ENCODE data around the gene REPIN1. TPM values are rescaled to one million over a fixed set of nuclear protein-coding genes. Genes with fewer than 3 reads are reported as not detected.

The REPIN1 gene
- total and polyA plus RNA-seq, 10 donors = 47.9 to 126 (median 111) TPM

DNA sequence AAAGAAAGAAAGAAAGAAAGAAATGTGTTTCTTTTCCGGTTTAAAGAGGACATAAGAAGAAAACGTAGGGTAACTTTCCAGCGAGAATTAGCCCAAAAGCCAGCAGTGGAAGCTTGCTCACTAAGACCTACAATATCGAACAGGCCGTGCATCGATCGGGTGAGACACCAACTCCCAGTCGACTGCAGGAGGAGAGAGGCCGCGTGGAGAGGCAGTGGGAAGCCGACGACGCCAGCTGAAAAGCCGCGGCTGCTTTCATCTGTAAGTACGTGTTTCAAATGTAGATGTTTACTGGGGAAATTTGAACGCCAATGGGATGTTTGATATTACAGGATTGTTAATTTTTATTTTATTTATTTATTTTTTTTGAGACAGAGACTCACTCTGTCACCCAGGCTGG, 53.2 kb downstream of the REPIN1 start:
- TF ChIP-seq, protein P1, sequence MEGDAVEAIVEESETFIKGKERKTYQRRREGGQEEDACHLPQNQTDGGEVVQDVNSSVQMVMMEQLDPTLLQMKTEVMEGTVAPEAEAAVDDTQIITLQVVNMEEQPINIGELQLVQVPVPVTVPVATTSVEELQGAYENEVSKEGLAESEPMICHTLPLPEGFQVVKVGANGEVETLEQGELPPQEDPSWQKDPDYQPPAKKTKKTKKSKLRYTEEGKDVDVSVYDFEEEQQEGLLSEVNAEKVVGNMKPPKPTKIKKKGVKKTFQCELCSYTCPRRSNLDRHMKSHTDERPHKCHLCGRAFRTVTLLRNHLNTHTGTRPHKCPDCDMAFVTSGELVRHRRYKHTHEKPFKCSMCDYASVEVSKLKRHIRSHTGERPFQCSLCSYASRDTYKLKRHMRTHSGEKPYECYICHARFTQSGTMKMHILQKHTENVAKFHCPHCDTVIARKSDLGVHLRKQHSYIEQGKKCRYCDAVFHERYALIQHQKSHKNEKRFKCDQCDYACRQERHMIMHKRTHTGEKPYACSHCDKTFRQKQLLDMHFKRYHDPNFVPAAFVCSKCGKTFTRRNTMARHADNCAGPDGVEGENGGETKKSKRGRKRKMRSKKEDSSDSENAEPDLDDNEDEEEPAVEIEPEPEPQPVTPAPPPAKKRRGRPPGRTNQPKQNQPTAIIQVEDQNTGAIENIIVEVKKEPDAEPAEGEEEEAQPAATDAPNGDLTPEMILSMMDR (IDR thresholded peaks at IDR 0.05 in 8 of 11, conservative IDR thresholded peaks at IDR 0.05 in 3 of 11) = no peak
- TF ChIP-seq POLR2AphosphoS5 (IDR thresholded peaks at IDR 0.05) (no peak), POLR2A (IDR thresholded peaks at IDR 0.05) (no peak)
- WGBS, 5 donors = 83 to 87% (median 86%) methylated on average over 17 of the region's 17 CpGs
- H3K4me1 ChIP-seq = peaks cover 0 to 12% (median 7%) of the 10 kb centered on the region in 6 donors
- H3K27me3 ChIP-seq (replicated peaks in 1 of 7) = no peaks in the 10 kb centered on the region
- no peaks in the 10 kb centered on the region for H3K9me3 ChIP-seq
- no peak for DNase-seq
- no peak overlapping the region for H3K27ac ChIP-seq
- H3K4me3 ChIP-seq = no peak overlapping the region
- intact Hi-C loops (cut with DNase I; ENCODE audit: low total_unique reads) = loop anchor here (2.0 kb wide), 1 partner anchor 65 kb away; no protein-coding TSS in a partner anchor
- H3K36me3 ChIP-seq = no peaks in the 10 kb centered on the region

Other genes with a start within 250 kb of the REPIN1 start
- 10 to 100 TPM in 5 of 7 donors, 1 to 10 TPM in 2; 7.4 to 21.7 (median 14.3) TPM for gene LRRC61, start 45.5 kb upstream of the REPIN1 start, total RNA-seq
- 10 to 100 TPM in 1 of 3 donors, 1 to 10 TPM in 2; 4.2 to 12.0 (median 7.3) TPM for gene LRRC61, start 45.5 kb upstream of the REPIN1 start, polyA plus RNA-seq
- gene ACTR3C, start 45.3 kb upstream of the REPIN1 start, total RNA-seq = 10 to 100 TPM in 4 of 7 donors, 1 to 10 TPM in 3; 6.6 to 18.6 (median 10.8) TPM
- 1 to 10 TPM in 2 of 3 donors, under 1 TPM in 1; 0.78 to 2.6 (median 1.6) TPM for gene ACTR3C, start 45.3 kb upstream of the REPIN1 start, polyA plus RNA-seq
- gene RARRES2, start 27.2 kb upstream of the REPIN1 start, total RNA-seq = 100 to 1,000 TPM in 3 of 7 donors, 10 to 100 TPM in 4; 39.7 to 117 (median 83.6) TPM
- 100 to 1,000 TPM; 165 to 292 (median 176) TPM for gene RARRES2, start 27.2 kb upstream of the REPIN1 start, polyA plus RNA-seq
- gene ZNF775, start 10.5 kb downstream of the REPIN1 start, total RNA-seq = 1 to 10 TPM; 2.2 to 5.7 (median 4.5) TPM
- gene ZNF775, start 10.5 kb downstream of the REPIN1 start, polyA plus RNA-seq = 1 to 10 TPM; 2.0 to 2.9 (median 2.6) TPM
- gene GIMAP8, start 81.8 kb downstream of the REPIN1 start, total RNA-seq = 10 to 100 TPM; 47.6 to 96.0 (median 65.3) TPM
- gene GIMAP8, start 81.8 kb downstream of the REPIN1 start, polyA plus RNA-seq = 10 to 100 TPM; 10.9 to 27.3 (median 14.7) TPM
- 100 to 1,000 TPM in 5 of 7 donors, 10 to 100 TPM in 2; 71.2 to 137 (median 102) TPM for gene GIMAP7, start 146.1 kb downstream of the REPIN1 start, total RNA-seq
- 100 to 1,000 TPM in 1 of 3 donors, 10 to 100 TPM in 2; 48.7 to 103 (median 68.0) TPM for gene GIMAP7, start 146.1 kb downstream of the REPIN1 start, polyA plus RNA-seq
- gene GIMAP4, start 198.6 kb downstream of the REPIN1 start, total RNA-seq = 100 to 1,000 TPM; 112 to 214 (median 172) TPM
- 10 to 100 TPM; 35.9 to 86.8 (median 60.4) TPM for gene GIMAP4, start 198.6 kb downstream of the REPIN1 start, polyA plus RNA-seq

Data from spleen (tissue), 11 donors.